Stimulated activated CD8-positive, alpha-beta memory T cell treated with anti-CD3 and anti-CD28 coated beads, Interleukin-7, amount 100 ng/mL, for 48 hours (primary cell): Measurements from ENCODE around the gene CDK2AP2.
"Not testable (repeated sequence)": the region's sequence is repeated elsewhere in the genome, so short reads cannot be mapped to it uniquely, and the experiment has no call there.

Source experiments
- DNase-seq, 2 donors: peaks; one replicate each; pipeline ENCODE4 v3.0.0-alpha.2; 2020; ENCODE audit warnings: low read depth in 1 of 2; ENCODE audit errors: extremely low read depth in 1 of 2

CDK2AP2 gene, protein sequence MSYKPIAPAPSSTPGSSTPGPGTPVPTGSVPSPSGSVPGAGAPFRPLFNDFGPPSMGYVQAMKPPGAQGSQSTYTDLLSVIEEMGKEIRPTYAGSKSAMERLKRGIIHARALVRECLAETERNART

DNA sequence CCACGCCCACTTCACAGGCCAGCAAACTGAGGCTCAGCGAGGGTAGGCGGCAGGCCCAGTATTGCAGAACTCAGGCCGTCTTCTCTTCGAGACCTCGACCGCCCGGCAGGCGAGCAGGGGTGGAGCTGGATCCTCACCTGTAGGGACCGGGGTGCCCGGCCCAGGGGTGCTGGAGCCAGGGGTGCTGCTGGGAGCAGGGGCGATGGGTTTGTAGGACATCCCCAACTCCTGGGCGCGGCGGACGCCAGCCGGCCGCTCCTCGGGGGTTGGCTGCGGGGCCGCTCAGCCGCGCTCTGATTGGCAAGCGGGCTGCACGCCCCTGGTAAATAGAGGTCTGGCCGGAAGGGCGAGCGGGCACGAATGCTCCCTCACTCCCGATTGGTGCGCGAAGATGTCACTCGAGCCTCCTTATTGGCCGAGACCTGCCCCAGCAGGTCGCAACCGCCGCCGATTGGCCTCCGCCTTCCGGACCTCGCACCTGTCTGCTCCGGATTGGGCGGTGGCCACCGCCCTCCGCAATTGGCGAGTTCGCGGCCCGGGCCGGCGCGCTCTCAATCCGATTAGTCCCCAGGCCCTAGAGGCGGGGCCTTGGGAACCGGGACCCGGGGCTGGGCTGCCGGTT, at the start of gene CDK2AP2:
TSS of gene CDK2AP2 (minus strand) at position 299 of the 622 bp plus-strand sequence. CDS start at position 219, 80 bp downstream.
- DNase-seq: peak; percentile 96 to 99

DNA sequence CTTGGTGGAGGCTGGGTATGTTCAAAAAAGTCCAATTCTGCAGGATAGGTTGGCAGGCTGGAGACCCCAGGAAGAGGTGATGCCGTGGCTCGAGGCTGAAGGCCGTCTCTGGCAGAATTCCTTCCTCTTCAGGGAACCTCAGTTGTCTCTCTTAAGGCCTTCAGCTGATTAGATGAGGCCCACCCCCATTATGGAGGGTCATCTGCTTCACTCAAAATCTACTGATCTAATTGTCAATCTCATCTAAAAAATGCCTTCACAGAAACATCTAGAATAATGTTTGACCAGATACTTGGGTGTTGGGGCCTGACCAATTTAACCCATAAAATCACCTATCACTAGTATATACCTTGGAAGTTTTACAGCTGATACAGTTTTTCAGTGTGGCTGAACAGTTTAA, 48.3 kb upstream of the CDK2AP2 start:
- DNase-seq: no peak

GRCh38 chr11:67551697-67552096, 43.7 kb upstream of the CDK2AP2 start:
- DNase-seq: not testable (repeated sequence)

DNA sequence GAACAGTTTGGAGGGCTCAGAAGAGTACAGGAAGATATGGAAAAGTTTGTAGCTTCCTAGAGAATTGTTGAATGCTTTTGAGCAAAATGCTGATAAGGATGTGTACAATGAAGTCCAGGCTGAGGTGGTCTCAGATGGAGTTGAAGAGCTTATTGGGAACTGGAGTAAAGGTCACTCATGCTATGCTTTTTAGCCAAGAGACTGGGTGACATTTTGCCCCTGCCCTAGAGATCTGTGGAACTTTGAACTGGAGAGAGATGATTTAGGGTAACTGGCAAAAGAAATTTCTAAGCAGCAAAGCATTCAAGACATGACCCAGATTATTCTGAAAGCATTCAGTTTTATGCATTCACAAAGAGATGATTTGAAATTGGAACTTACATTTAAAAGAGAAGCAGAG, 43.2 kb upstream of the CDK2AP2 start:
- DNase-seq: no peak

- no peak for DNase-seq
Measured at GRCh38 chr11:67548555-67549110, 40.7 kb upstream of the CDK2AP2 start.

GRCh38 chr11:67548112-67548511, 40.1 kb upstream of the CDK2AP2 start:
- not testable (repeated sequence) for DNase-seq

- no peak for DNase-seq
Measured at GRCh38 chr11:67545280-67545679, 37.3 kb upstream of the CDK2AP2 start.

- DNase-seq: no peak
Measured at GRCh38 chr11:67544616-67545242, 36.8 kb upstream of the CDK2AP2 start.

- no peak for DNase-seq
Measured at GRCh38 chr11:67543585-67543984, 35.6 kb upstream of the CDK2AP2 start.

GRCh38 chr11:67542971-67543370, 35.0 kb upstream of the CDK2AP2 start:
- DNase-seq: no peak

DNA sequence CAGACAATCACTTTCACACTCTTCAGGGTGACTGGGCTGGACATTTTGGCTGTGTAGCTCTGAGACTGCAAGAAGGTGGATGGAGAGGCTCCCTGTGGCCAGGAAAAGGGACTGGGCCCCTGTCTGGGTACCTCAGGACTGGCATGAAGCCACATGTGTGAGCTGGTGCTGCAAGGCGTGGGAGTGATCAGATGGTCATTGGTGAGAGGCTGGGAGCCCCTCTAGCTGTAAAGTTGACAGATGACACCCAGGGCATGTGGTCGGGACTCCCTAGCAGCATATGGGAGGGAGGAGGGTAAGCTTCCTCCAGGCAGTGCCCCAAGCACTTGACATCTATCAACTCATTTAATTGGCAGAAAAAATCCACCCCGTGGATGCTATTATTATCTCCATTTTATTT, 34.2 kb upstream of the CDK2AP2 start:
- DNase-seq: no peak

- no peak for DNase-seq
Measured at GRCh38 chr11:67541198-67541597, 33.2 kb upstream of the CDK2AP2 start.

- DNase-seq: no peak
Measured at GRCh38 chr11:67539550-67539949, 31.6 kb upstream of the CDK2AP2 start.

DNA sequence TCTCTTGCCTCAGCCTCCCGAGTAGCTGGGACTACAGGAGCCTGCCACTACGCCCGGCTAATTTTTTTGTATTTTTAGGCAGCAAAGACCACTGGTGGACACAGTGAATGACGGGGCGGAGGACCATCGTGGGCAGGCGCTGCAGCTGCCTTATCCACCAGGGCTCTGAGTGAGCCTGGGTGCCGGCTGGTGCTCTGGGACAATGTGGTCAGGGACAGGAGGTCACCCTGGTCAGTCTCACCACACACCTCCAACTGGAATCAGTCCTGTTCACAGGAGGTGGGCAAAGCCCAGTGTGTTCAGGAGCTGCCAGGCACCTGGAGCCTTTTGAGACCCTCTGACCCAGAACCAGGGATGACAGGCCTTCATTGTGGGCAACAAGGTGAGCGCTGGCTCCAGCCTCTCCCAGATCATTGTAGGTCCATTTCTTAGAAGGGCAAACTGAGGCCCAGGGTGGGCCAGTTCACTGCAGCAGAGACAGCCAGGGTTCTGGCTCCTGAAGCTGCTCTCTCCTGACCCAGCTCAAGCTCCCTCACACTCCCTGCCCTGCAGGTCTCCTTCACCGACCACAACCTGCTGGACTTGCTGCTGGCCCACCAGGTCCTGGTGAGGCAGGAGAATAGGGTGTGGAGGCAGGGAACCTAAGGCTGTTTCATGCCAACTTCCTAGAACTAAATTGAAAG, 31.0 kb upstream of the CDK2AP2 start:
- DNase-seq: no peak

GRCh38 chr11:67538306-67538705, 30.3 kb upstream of the CDK2AP2 start:
- DNase-seq: no peak

GRCh38 chr11:67535561-67535960, 27.6 kb upstream of the CDK2AP2 start:
- no peak for DNase-seq

DNA sequence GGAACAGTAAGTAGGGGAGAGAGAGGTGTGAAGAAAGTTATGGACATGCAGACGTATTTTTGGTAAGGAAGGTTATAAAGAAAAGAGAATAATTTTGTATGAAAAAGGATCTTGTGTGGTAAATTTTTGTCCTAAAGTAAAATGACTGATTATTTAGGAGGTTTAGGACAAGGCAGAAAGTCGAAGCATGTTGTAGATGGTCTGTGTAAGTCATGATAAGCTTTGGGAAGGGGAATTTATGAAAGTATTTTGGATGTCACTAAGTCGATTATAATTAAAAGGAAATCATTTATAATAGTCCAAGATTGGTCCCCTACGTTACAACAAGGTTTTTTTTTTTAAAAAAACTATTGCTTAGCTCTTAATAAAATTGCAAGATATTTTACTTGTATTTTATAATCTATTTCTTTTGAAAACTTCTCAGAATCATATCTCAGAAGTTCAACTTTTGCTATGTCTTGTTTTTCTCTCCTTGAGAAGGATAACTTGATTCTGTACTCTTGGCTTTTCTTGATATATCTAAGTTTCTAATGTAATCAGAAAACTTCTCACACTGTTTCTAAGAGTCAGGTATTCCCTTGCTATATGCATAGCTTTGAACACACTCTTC, 26.2 kb upstream of the CDK2AP2 start:
- DNase-seq: no peak

DNA sequence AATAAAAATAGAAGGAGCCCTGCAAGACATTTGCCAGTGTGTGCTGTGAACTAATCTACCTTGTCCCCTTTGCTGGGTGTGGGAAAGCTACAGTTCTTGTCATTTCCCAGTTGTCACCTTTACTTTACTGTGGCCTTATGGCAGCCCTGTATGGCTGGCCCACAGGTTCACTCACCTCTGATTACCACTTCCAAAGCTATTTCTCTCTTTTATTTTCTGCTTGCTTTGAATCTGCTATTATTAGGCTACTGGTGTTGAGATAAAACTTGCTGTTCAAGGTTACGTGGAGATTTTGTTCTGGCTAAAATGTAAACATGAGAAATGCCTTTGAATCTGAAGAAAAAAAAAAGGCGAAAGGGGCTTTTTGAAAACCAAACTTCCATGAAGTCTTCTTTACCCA, 24.9 kb upstream of the CDK2AP2 start:
- DNase-seq: no peak

GRCh38 chr11:67530282-67530592, 22.3 kb upstream of the CDK2AP2 start:
- DNase-seq: no peak

DNA sequence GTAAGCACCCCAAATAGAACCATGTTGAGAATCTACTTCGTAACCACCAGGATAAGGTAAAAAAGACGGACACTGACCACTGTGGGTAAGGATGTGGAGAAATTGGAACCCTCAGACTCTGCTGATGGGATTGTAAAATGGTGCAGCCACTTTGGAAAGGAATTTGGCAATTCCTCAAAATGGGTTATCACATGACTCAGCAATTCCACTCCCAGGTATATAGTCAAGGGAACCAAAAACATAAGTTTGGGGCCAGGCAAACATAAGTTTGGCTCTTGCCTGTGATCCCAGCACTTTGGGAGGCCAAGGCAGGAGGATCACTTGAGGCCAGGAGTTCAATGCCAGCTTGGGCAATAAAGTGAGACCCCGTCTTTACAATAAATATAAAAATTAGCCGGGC, 20.4 kb upstream of the CDK2AP2 start:
- no peak for DNase-seq

DNA sequence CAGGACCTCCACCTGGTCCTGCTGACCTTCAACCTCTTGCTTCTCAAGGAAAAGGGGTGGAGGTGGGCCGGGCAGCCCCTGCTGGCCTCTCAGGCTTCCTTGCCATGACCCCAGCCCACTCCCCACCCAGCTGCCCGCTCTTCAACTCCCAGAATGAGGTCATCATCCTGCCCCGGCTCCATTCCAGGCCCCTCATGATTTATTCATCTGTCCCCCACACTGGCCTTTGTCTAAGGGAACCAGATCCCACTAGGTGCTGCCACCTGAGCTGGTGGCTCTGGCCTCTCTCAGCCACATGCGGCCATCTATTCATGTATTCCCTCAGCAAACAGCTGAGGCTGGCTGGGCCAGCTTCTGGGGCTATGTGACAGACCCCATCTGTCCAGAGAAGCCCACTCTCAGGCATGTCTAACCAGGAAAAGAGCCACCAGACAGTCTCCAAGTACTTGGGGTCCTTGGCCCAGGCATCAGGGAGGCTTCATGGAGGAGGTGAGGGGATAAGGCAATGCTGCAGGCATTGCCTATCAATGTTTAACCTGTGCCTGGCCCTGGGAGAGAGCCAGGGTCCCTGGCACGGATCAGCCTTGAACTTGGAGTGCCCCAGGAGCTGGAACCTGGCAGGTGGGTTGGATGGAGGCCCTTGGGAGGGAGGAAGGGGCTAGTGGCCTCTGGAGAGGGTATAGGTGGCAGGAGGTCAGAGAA, 17.5 kb upstream of the CDK2AP2 start:
- no peak for DNase-seq
